Measurements from ENCODE around the gene KCTD19.
A peak's percentile ranks its signal among the peaks of the same experiment; 100 is the strongest.

The KCTD19 gene

GRCh38 chr16:67349172-67349571, 22.6 kb upstream of the KCTD19 start:
- Histone ChIP-seq H3K4me3 (ENCODE audit: low read depth, low read length) (no peak overlapping the region), H3K9ac (ENCODE audit: low read depth, low read length) (no peak overlapping the region), H3K4me1 (ENCODE audit: control insufficient read depth, insufficient read depth, low read length) (no peaks in the 10 kb centered on the region), H3K9me3 (ENCODE audit: control insufficient read depth, insufficient read depth, low read length) (no peaks in the 10 kb centered on the region), H3K27me3 (ENCODE audit: control insufficient read depth, insufficient read depth, low read length) (no peaks in the 10 kb centered on the region), H3K36me3 (ENCODE audit: control insufficient read depth, insufficient read depth, low read length) (no peaks in the 10 kb centered on the region)

GRCh38 chr16:67346341-67346740, 19.8 kb upstream of the KCTD19 start:
- no peaks in the 10 kb centered on the region for H3K4me1 ChIP-seq (ENCODE audit: control insufficient read depth, insufficient read depth, low read length)
- H3K9ac ChIP-seq (ENCODE audit: low read depth, low read length): no peak overlapping the region
- no peaks in the 10 kb centered on the region for H3K9me3 ChIP-seq (ENCODE audit: control insufficient read depth, insufficient read depth, low read length)
- H3K4me3 ChIP-seq (ENCODE audit: low read depth, low read length): no peak overlapping the region
- H3K27me3 ChIP-seq (ENCODE audit: control insufficient read depth, insufficient read depth, low read length): no peaks in the 10 kb centered on the region
- no peaks in the 10 kb centered on the region for H3K36me3 ChIP-seq (ENCODE audit: control insufficient read depth, insufficient read depth, low read length)

GRCh38 chr16:67345401-67345800, 18.9 kb upstream of the KCTD19 start:
- H3K4me3 ChIP-seq (ENCODE audit: low read depth, low read length): no peak overlapping the region
- no peaks in the 10 kb centered on the region for H3K27me3 ChIP-seq (ENCODE audit: control insufficient read depth, insufficient read depth, low read length)
- H3K36me3 ChIP-seq (ENCODE audit: control insufficient read depth, insufficient read depth, low read length): no peaks in the 10 kb centered on the region
- H3K9ac ChIP-seq (ENCODE audit: low read depth, low read length): no peak overlapping the region
- H3K9me3 ChIP-seq (ENCODE audit: control insufficient read depth, insufficient read depth, low read length): no peaks in the 10 kb centered on the region
- H3K4me1 ChIP-seq (ENCODE audit: control insufficient read depth, insufficient read depth, low read length): no peaks in the 10 kb centered on the region

- H3K27me3 ChIP-seq (ENCODE audit: control insufficient read depth, insufficient read depth, low read length): no peaks in the 10 kb centered on the region
Observed at GRCh38 chr16:67342616-67343015, 16.1 kb upstream of the KCTD19 start.

GRCh38 chr16:67341250-67341649, 14.7 kb upstream of the KCTD19 start:
- H3K9ac ChIP-seq (ENCODE audit: low read depth, low read length): no peak overlapping the region
- H3K9me3 ChIP-seq (ENCODE audit: control insufficient read depth, insufficient read depth, low read length): no peaks in the 10 kb centered on the region
- no peaks in the 10 kb centered on the region for H3K27me3 ChIP-seq (ENCODE audit: control insufficient read depth, insufficient read depth, low read length)
- no peaks in the 10 kb centered on the region for H3K4me1 ChIP-seq (ENCODE audit: control insufficient read depth, insufficient read depth, low read length)
- no peak overlapping the region for H3K4me3 ChIP-seq (ENCODE audit: low read depth, low read length)
- H3K36me3 ChIP-seq (ENCODE audit: control insufficient read depth, insufficient read depth, low read length): no peaks in the 10 kb centered on the region

More at GRCh38 chr16:67342616-67343015, 16.1 kb upstream of the KCTD19 start:
- no peaks in the 10 kb centered on the region for H3K9me3 ChIP-seq (ENCODE audit: control insufficient read depth, insufficient read depth, low read length)
- H3K4me3 ChIP-seq (ENCODE audit: low read depth, low read length): no peak overlapping the region
- no peak overlapping the region for H3K9ac ChIP-seq (ENCODE audit: low read depth, low read length)
- no peaks in the 10 kb centered on the region for H3K36me3 ChIP-seq (ENCODE audit: control insufficient read depth, insufficient read depth, low read length)
- H3K4me1 ChIP-seq (ENCODE audit: control insufficient read depth, insufficient read depth, low read length): no peaks in the 10 kb centered on the region

- H3K4me1 ChIP-seq (ENCODE audit: control insufficient read depth, insufficient read depth, low read length): no peaks in the 10 kb centered on the region
Observed at GRCh38 chr16:67339453-67339852, 12.9 kb upstream of the KCTD19 start.

GRCh38 chr16:67336648-67337047, 10.1 kb upstream of the KCTD19 start:
- H3K9ac ChIP-seq (ENCODE audit: low read depth, low read length): no peak overlapping the region
- H3K36me3 ChIP-seq (ENCODE audit: control insufficient read depth, insufficient read depth, low read length): no peaks in the 10 kb centered on the region
- no peaks in the 10 kb centered on the region for H3K27me3 ChIP-seq (ENCODE audit: control insufficient read depth, insufficient read depth, low read length)
- H3K4me3 ChIP-seq (ENCODE audit: low read depth, low read length): no peak overlapping the region
- H3K4me1 ChIP-seq (ENCODE audit: control insufficient read depth, insufficient read depth, low read length): no peaks in the 10 kb centered on the region
- no peaks in the 10 kb centered on the region for H3K9me3 ChIP-seq (ENCODE audit: control insufficient read depth, insufficient read depth, low read length)

More at GRCh38 chr16:67339453-67339852, 12.9 kb upstream of the KCTD19 start:
- Histone ChIP-seq H3K4me3 (ENCODE audit: low read depth, low read length) (no peak overlapping the region), H3K9me3 (ENCODE audit: control insufficient read depth, insufficient read depth, low read length) (no peaks in the 10 kb centered on the region), H3K27me3 (ENCODE audit: control insufficient read depth, insufficient read depth, low read length) (no peaks in the 10 kb centered on the region), H3K9ac (ENCODE audit: low read depth, low read length) (no peak overlapping the region), H3K36me3 (ENCODE audit: control insufficient read depth, insufficient read depth, low read length) (no peaks in the 10 kb centered on the region)

- Histone ChIP-seq H3K9ac (ENCODE audit: low read depth, low read length) (no peak overlapping the region), H3K9me3 (ENCODE audit: control insufficient read depth, insufficient read depth, low read length) (no peaks in the 10 kb centered on the region), H3K36me3 (ENCODE audit: control insufficient read depth, insufficient read depth, low read length) (no peaks in the 10 kb centered on the region), H3K4me1 (ENCODE audit: control insufficient read depth, insufficient read depth, low read length) (no peaks in the 10 kb centered on the region), H3K27me3 (ENCODE audit: control insufficient read depth, insufficient read depth, low read length) (no peaks in the 10 kb centered on the region), H3K4me3 (ENCODE audit: low read depth, low read length) (no peak overlapping the region)
Observed at GRCh38 chr16:67336116-67336515, 9.6 kb upstream of the KCTD19 start.

GRCh38 chr16:67333315-67333714, 6.8 kb upstream of the KCTD19 start:
- H3K36me3 ChIP-seq (ENCODE audit: control insufficient read depth, insufficient read depth, low read length): no peaks in the 10 kb centered on the region

GRCh38 chr16:67329901-67330300, 3.4 kb upstream of the KCTD19 start:
- Histone ChIP-seq H3K4me1 (ENCODE audit: control insufficient read depth, insufficient read depth, low read length) (no peaks in the 10 kb centered on the region), H3K27me3 (ENCODE audit: control insufficient read depth, insufficient read depth, low read length) (peaks cover 2% of the 10 kb centered on the region), H3K36me3 (ENCODE audit: control insufficient read depth, insufficient read depth, low read length) (no peaks in the 10 kb centered on the region), H3K9ac (ENCODE audit: low read depth, low read length) (no peak overlapping the region), H3K4me3 (ENCODE audit: low read depth, low read length) (no peak overlapping the region), H3K9me3 (ENCODE audit: control insufficient read depth, insufficient read depth, low read length) (no peaks in the 10 kb centered on the region)

More at GRCh38 chr16:67333315-67333714, 6.8 kb upstream of the KCTD19 start:
- H3K9me3 ChIP-seq (ENCODE audit: control insufficient read depth, insufficient read depth, low read length): no peaks in the 10 kb centered on the region
- no peaks in the 10 kb centered on the region for H3K27me3 ChIP-seq (ENCODE audit: control insufficient read depth, insufficient read depth, low read length)
- no peaks in the 10 kb centered on the region for H3K4me1 ChIP-seq (ENCODE audit: control insufficient read depth, insufficient read depth, low read length)
- no peak overlapping the region for H3K9ac ChIP-seq (ENCODE audit: low read depth, low read length)
- H3K4me3 ChIP-seq (ENCODE audit: low read depth, low read length): no peak overlapping the region

- H3K4me1 ChIP-seq (ENCODE audit: control insufficient read depth, insufficient read depth, low read length): no peaks in the 10 kb centered on the region
- H3K4me3 ChIP-seq (ENCODE audit: low read depth, low read length): no peak overlapping the region
- no peaks in the 10 kb centered on the region for H3K36me3 ChIP-seq (ENCODE audit: control insufficient read depth, insufficient read depth, low read length)
- H3K9me3 ChIP-seq (ENCODE audit: control insufficient read depth, insufficient read depth, low read length): no peaks in the 10 kb centered on the region
- H3K9ac ChIP-seq (ENCODE audit: low read depth, low read length): no peak overlapping the region
- H3K27me3 ChIP-seq (ENCODE audit: control insufficient read depth, insufficient read depth, low read length): peaks cover 7% of the 10 kb centered on the region
Observed at GRCh38 chr16:67327743-67328142, 1.2 kb upstream of the KCTD19 start.

- Histone ChIP-seq H3K9me3 (ENCODE audit: control insufficient read depth, insufficient read depth, low read length) (no peaks in the 10 kb centered on the region), H3K4me1 (ENCODE audit: control insufficient read depth, insufficient read depth, low read length) (no peaks in the 10 kb centered on the region), H3K27me3 (ENCODE audit: control insufficient read depth, insufficient read depth, low read length) (peaks cover 7% of the 10 kb centered on the region), H3K36me3 (ENCODE audit: control insufficient read depth, insufficient read depth, low read length) (no peaks in the 10 kb centered on the region), H3K9ac (ENCODE audit: low read depth, low read length) (peak overlapping the region; percentile 32), H3K4me3 (ENCODE audit: low read depth, low read length) (peak overlapping the region; percentile 64)
Observed at GRCh38 chr16:67326115-67326471, 448 bp downstream of the KCTD19 start.

GRCh38 chr16:67317853-67318252, 8.7 kb downstream of the KCTD19 start:
- H3K4me1 ChIP-seq (ENCODE audit: control insufficient read depth, insufficient read depth, low read length): no peaks in the 10 kb centered on the region
- H3K4me3 ChIP-seq (ENCODE audit: low read depth, low read length): no peak overlapping the region
- H3K27me3 ChIP-seq (ENCODE audit: control insufficient read depth, insufficient read depth, low read length): no peaks in the 10 kb centered on the region
- H3K9me3 ChIP-seq (ENCODE audit: control insufficient read depth, insufficient read depth, low read length): no peaks in the 10 kb centered on the region
- H3K9ac ChIP-seq (ENCODE audit: low read depth, low read length): no peak overlapping the region
- no peaks in the 10 kb centered on the region for H3K36me3 ChIP-seq (ENCODE audit: control insufficient read depth, insufficient read depth, low read length)

All from iPS-15b (cell line).